ENCODE measurements around the gene PLXNA4. TPM values are rescaled to one million over a fixed set of nuclear protein-coding genes. Genes with fewer than 3 reads are reported as not detected.

PLXNA4 gene
- total RNA-seq, 1 experiment from 2014 or later, result 1.0 TPM

GRCh38 chr7:132398253-132398925 lies 177.9 kb downstream of the PLXNA4 start:
- Histone ChIP-seq H3K4me2 (no peak overlapping the region), H3K9me2 (ENCODE audit: insufficient read depth) (no peaks in the 10 kb centered on the region), H3K27ac (no peak overlapping the region), H3K27me3 (ENCODE audit: insufficient read depth, low read depth) (peaks cover 99% of the 10 kb centered on the region), H3K36me3 (ENCODE audit: low read depth) (no peaks in the 10 kb centered on the region), H3K9me3 (ENCODE audit: insufficient read depth, low read depth) (no peaks in the 10 kb centered on the region), H2AFZ (no peak overlapping the region), H3K4me3 (no peak overlapping the region), H3F3A (ENCODE audit: insufficient read depth, low read depth) (no peaks in the 10 kb centered on the region), H3K79me2 (ENCODE audit: low read depth) (no peaks in the 10 kb centered on the region), H4K20me1 (ENCODE audit: insufficient read depth) (no peaks in the 10 kb centered on the region), H3K4me1 (replicated peaks; ENCODE audit: insufficient read depth) (no peaks in the 10 kb centered on the region)
- no TSS peak for BruUV-seq (replicated peaks)
- peak in 1 of 2 experiments; percentile 3 for DNase-seq
- ChIA-PET POLR2A (ENCODE audit: unreplicated experiment) (no interaction called here), CTCF (no interaction called here)
- intact Hi-C loops (cut with micrococcal nuclease; ENCODE audit: unreplicated experiment), result no loop called here
- no peak for TF ChIP-seq EZH2 (IDR thresholded peaks at IDR 0.05; ENCODE audit: low read depth)
- TF ChIP-seq CTCF (conservative IDR thresholded peaks at IDR 0.05), result no peak

GRCh38 chr7:132397070-132397469 lies 179.2 kb downstream of the PLXNA4 start:
- POLR2A ChIA-PET (ENCODE audit: unreplicated experiment), result no interaction called here
- TF ChIP-seq CTCF (conservative IDR thresholded peaks at IDR 0.05), result no peak
- TF ChIP-seq EZH2 (IDR thresholded peaks at IDR 0.05; ENCODE audit: low read depth), result no peak
- intact Hi-C loops (cut with micrococcal nuclease; ENCODE audit: unreplicated experiment), result no loop called here

GRCh38 chr7:132395361-132395760 lies 180.9 kb downstream of the PLXNA4 start:
- Histone ChIP-seq H3K4me1 (replicated peaks; ENCODE audit: insufficient read depth) (no peaks in the 10 kb centered on the region), H3K36me3 (ENCODE audit: low read depth) (no peaks in the 10 kb centered on the region), H3K9me3 (ENCODE audit: insufficient read depth, low read depth) (no peaks in the 10 kb centered on the region), H3F3A (ENCODE audit: insufficient read depth, low read depth) (no peaks in the 10 kb centered on the region), H3K4me3 (no peak overlapping the region), H3K4me2 (no peak overlapping the region), H4K20me1 (ENCODE audit: insufficient read depth) (no peaks in the 10 kb centered on the region), H3K27ac (no peak overlapping the region), H3K9me2 (ENCODE audit: insufficient read depth) (no peaks in the 10 kb centered on the region), H2AFZ (no peak overlapping the region), H3K79me2 (ENCODE audit: low read depth) (no peaks in the 10 kb centered on the region), H3K27me3 (ENCODE audit: insufficient read depth, low read depth) (peaks cover 94% of the 10 kb centered on the region)
- POLR2A ChIA-PET (ENCODE audit: unreplicated experiment), result no interaction called here
- CTCF ChIA-PET, result no interaction called here
- no peak for DNase-seq
- intact Hi-C loops (cut with micrococcal nuclease; ENCODE audit: unreplicated experiment), result no loop called here
- TF ChIP-seq CTCF (conservative IDR thresholded peaks at IDR 0.05), result no peak
- no peak for TF ChIP-seq EZH2 (IDR thresholded peaks at IDR 0.05; ENCODE audit: low read depth)
- no TSS peak for BruUV-seq (replicated peaks)

More at GRCh38 chr7:132397070-132397469, 179.2 kb downstream of the PLXNA4 start:
- Histone ChIP-seq H3K4me3 (no peak overlapping the region), H3K9me3 (ENCODE audit: insufficient read depth, low read depth) (no peaks in the 10 kb centered on the region), H3K27ac (no peak overlapping the region), H3K4me2 (no peak overlapping the region), H3K4me1 (replicated peaks; ENCODE audit: insufficient read depth) (no peaks in the 10 kb centered on the region), H3K9me2 (ENCODE audit: insufficient read depth) (no peaks in the 10 kb centered on the region), H3K79me2 (ENCODE audit: low read depth) (no peaks in the 10 kb centered on the region), H3F3A (ENCODE audit: insufficient read depth, low read depth) (no peaks in the 10 kb centered on the region), H2AFZ (no peak overlapping the region), H3K27me3 (ENCODE audit: insufficient read depth, low read depth) (peaks cover 96% of the 10 kb centered on the region), H4K20me1 (ENCODE audit: insufficient read depth) (no peaks in the 10 kb centered on the region), H3K36me3 (ENCODE audit: low read depth) (no peaks in the 10 kb centered on the region)
- BruUV-seq (replicated peaks), result no TSS peak
- CTCF ChIA-PET, result no interaction called here
- DNase-seq, result peak in 1 of 2 experiments; percentile 19

Data from PC-9 (cell line).